Lower leg skin (tissue), 3 donors: Measurements from ENCODE around the gene TBCEL.

Experiments used
- POLR2A ChIP-seq, 2 donors: fragments of 450-650 bp; IDR thresholded peaks; one replicate each; pipeline ENCODE4 v1.6.1; 2016 to 2017; ENCODE audit warnings: antibody characterized with exemption in 2 of 2, mild to moderate bottlenecking in 1 of 2, moderate library complexity in 1 of 2
- TF ChIP-seq, protein P1 (sequence below), 3 donors: fragments of 450-650 bp; IDR thresholded peaks; one replicate each; pipeline ENCODE4 v1.5.1; 2016; ENCODE audit warnings: antibody characterized with exemption in 3 of 3, mild to moderate bottlenecking in 3 of 3, moderate library complexity in 2 of 3

DNA sequence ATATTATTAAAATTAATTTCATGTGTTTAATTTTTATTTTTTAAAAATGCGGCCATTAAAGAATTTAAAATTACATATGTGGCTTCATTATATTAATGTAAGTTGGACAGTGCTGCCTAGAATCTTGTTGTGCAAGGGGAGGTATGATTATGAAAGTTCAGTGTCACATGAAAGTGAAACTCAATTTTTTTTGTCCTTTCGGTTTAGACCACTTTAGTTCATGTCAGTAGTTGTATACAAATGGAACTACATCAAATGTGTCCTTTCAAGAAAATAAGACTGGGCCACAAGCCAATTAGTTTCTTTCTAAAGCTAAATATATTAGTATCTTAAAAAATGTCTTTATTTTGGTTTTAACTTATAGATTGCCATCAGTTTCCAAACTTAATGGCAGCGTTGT lies 35.7 kb downstream of the TBCEL start:
- TF ChIP-seq POLR2A (IDR thresholded peaks at IDR 0.05), result no peak
- TF ChIP-seq, protein P1, sequence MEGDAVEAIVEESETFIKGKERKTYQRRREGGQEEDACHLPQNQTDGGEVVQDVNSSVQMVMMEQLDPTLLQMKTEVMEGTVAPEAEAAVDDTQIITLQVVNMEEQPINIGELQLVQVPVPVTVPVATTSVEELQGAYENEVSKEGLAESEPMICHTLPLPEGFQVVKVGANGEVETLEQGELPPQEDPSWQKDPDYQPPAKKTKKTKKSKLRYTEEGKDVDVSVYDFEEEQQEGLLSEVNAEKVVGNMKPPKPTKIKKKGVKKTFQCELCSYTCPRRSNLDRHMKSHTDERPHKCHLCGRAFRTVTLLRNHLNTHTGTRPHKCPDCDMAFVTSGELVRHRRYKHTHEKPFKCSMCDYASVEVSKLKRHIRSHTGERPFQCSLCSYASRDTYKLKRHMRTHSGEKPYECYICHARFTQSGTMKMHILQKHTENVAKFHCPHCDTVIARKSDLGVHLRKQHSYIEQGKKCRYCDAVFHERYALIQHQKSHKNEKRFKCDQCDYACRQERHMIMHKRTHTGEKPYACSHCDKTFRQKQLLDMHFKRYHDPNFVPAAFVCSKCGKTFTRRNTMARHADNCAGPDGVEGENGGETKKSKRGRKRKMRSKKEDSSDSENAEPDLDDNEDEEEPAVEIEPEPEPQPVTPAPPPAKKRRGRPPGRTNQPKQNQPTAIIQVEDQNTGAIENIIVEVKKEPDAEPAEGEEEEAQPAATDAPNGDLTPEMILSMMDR (IDR thresholded peaks at IDR 0.05), result no peak
